EH (cell line): ENCODE measurements around the gene IDH3A.
"Not testable (repeated sequence)": the region's sequence is repeated elsewhere in the genome, so short reads cannot be mapped to it uniquely, and the experiment has no call there.

Source experiments
- DNase-seq: peaks from one replicate; pipeline ENCODE4 v3.0.0-alpha.2; 2015; ENCODE audit warnings: low read depth

The IDH3A gene

DNA sequence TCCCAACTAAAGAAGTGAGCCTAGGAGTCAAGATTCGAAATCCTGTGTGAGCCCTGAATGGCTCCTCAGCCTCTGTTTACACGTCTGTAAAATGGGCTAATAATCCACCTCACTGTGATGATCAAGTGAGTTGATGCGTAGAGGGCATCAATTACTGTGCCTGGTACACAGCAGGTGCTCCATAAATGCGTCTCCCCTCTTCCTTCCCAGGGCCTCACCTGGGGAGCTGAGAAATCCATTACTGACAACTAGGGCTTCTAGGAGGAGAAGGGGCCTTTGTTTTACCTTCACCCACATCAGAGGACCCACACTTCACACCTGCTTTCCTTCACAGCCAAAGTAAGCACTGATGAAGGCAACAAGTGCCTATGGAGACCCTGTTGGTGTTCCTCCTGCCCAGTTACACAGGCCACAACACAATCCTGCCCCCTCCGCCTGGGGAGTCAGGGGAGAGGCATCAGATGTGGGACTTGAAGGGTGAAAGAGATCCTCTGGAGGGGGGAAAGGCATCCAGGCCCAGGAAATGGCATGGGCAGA is 19.3 kb upstream of the IDH3A start:
- no peak for DNase-seq

DNA sequence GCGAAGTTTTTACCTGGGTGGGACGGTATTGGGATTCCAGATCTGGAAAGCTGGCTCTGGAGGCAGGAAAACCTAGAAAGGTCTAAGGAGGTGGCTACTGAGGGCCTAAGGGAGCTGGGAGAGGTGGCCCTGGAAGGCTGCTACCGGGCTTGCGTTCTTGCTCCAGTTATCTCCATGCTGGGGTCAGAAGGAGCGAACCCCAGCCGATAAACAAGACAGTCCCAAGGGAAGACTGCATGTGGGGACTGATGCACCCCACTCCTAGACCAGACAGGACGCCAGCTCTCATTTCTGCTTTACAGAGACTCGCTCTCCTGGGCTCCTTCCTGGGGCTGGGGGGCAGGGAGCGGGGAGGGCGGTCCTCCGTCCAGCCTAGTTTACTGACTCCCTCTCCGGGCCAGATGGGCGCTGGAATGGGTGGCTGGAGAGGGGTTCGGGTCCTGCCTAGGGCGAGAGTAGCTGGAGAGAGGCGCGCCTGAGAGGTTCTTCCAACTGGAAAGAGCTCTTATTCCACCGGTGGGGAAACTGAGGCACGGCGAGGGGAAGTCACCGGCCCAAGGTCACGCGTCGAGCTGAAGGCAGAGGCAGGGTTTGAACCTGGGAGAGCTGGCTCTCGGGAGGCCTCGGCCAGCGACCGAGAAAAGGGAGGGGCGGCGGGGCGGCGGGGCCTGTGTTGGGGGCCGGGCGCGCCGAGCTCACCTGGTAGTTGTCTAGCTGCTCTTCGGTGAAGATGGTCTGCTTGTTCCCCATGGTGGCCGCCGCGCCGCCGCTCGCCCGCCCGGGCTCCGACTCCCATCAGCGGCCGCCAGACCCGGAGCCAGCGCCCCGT is 18.5 kb upstream of the IDH3A start:
- DNase-seq = no peak

DNA sequence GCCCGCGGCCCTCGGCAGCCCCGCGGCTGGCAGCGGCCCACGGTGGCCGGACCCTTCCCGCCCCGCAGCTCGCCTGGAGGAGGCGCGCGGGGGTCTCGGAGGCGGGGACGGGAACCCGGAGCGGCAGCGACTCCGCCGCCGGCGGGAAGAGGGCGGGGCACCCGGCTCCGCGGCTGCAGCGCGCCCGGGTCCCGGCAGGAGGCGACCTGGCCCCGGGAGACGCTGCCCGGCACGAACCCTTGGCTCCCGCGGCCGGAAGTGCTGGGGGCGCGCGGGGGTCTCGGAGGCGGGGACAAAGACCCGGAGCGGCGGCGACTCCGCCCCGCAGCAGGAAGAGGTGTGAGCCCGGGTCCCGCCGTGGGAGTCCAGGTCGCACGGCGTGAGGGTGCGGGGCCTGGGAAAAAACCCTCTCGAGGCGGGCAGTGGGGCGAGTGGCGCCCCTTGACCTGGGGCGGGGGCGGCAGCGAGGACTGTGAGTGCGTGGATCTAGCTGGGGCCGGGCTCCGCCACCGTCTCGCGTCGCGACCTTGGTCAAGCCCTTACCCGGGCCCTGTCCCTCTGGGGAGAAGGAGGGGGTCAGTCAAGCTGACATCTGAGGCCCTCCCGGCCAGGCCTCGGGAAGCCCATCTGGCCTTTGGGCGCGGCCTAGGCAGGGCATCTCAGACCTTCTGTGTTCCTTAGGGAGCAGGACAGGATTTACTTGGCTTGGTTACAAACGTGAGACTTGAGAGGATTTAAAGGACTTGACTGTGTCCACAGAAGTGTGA is 17.7 kb upstream of the IDH3A start, which contains the start of gene CIB2:
TSS of gene CIB2 (minus strand) at position 151 of the 767 bp plus-strand sequence. CDS start 230 bp downstream, outside the sequence.
- peak; percentile 72 for DNase-seq

DNA sequence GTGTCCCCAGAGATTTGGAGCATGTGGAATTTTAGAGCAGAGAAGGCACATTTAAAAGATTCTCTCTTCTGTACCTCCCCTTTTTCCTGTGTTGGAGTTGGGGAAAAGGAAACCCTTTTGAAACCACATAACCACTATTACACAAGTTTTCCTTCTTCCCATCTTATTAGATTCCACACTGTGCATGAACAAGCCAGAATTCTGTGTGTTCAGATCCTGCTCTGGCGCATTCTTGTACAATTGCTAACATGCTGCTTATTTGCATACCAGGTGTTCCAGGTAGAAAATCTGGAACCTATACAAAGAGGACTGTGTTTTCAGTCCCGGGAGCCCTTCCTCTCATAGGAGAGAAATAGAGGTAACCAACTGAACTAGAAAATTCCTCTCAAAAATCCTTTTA is 15.4 kb upstream of the IDH3A start:
- no peak for DNase-seq

DNA sequence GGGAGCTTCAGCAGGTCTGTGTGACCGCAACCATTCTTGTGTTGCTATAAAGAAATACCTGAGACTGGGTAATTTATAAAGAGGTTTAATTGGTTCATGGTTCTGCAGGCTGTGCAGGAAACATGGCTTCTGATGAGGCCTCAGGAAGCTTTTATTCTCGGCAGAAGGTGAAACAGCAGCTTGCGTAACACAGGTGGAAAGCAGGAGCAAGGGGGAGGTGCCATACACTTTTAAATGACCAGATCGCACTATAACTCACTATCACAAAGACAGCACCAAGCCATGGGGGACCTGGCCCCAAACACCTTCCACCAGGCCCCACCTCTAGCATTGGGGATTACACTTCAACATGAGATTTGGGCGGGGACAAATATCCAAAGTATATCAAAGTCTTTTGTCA is 9.6 kb upstream of the IDH3A start:
- no peak for DNase-seq

DNA sequence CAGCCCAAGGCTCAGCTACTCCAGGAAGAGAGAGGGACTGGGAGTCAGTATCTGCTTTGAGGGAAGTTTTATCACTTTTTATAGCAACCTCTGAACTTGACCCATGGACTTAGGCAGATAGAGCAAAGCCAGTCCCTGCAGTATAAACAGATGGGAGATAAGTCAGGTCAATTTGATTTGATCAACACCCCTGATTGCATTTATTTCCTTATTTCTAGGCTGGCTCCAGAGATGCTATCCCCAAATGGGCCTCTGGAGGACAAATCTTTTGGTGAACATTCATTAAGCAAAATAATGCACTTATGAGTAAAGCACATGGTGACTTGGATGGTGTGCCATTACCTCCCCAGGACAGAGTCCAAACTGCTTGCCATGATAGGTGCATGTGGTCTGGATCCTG is 8.9 kb upstream of the IDH3A start:
- no peak for DNase-seq

DNA sequence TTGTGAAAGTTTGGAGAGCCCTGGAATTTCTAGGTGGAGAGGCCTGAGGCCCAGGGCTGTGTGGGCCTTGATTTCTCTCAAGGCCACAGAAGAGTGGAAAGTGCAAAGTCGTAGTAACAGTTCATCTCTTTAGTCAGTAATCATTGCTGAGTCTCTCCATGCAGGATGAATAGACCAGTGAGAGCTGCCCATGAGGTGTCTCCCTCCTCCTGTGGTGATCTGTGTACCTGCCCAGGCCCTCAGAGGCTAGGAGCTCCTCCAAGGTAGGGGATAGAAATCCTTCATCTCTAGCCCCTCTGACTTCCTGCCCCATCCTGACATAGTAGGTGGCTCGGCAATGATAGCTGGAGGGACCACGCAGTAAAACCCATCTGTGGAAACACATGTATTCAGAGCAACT is 6.8 kb upstream of the IDH3A start:
- DNase-seq = no peak

DNA sequence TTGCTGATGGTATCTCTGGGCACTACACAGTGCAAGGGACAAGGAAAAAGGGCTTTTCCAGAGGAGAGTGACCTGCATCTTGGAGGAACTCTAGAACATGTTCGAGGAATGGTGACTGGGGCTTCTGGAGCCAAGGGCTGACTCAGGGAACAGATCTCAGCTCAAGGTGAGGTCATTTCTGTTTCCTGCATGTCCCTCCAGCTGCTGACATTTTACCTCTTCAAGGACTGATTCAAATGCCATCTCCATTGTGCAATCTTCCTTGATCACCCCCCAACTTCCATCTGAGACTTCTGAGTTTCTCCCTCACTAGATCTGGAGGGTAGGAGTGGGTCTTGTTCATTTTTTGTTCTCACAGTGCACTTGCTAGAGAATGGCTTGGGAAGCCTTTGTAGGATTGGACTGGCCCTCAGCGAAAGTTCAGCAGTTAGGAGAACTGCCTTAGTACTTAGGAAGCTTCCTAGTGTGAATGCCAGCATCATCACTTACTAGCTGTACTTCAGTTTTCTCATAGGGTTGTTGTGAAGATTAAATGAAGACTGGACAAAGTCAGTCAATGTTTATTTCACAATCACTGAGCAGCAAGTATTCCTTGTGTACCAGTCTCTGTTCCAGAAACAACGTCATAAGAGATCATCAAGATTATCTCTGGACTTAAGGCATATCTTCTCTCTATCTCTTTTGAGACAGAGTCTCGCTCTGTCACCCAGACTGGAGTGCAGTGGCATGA is 2.6 kb upstream of the IDH3A start:
- no peak for DNase-seq

DNA sequence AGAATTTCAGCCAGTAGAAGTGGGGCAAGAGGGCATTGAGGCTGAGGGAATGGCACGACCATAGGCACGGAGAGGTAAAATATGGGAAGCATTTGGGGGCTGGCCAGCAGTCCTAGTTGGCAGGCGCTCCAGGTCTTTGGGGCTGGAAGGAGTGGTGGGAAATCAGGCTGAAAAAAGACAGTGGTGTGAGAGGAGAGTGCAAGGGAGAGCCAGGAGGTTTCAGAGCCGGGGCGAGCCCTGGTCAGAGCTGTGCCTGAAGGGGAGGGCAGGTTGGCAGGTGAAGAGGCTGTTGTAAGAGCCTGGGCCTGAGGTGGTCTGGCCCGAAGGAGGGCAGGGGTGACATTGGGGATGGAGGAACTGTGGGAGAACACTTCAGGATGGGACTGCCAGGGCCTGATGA is 1.6 kb upstream of the IDH3A start:
- no peak for DNase-seq

DNA sequence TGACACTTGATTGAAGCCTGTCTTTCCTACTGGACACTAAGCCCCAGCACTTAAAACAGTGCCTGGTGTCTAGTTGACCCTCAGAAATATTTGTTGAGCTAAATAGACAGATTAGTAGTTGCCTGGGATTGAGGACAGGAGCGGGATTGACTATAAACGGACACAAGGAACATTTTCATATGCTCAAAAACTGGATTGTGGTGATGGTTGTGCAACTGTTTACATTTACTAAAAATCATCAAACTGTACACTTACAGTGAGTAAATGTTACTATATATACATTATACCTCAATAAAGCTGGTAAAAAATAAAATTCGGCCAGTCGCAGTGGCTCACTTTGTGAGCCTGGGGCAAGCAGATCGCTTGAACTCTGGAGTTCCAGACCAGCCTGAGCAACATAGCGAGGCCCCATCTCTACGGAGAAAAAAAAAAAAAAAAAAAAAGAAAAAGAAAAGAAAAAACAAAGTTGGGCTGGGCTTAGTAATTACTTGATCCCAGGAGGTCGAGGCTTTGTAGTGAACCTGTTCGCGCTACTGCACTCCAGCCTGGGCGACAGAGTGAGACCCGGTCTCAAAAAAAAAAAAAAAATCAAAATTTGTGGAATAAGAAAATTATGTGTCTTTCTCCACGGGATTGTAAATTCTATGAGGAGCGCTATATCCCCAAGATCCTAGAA is 632 bp upstream of the IDH3A start:
- DNase-seq = peak; percentile 16

DNA sequence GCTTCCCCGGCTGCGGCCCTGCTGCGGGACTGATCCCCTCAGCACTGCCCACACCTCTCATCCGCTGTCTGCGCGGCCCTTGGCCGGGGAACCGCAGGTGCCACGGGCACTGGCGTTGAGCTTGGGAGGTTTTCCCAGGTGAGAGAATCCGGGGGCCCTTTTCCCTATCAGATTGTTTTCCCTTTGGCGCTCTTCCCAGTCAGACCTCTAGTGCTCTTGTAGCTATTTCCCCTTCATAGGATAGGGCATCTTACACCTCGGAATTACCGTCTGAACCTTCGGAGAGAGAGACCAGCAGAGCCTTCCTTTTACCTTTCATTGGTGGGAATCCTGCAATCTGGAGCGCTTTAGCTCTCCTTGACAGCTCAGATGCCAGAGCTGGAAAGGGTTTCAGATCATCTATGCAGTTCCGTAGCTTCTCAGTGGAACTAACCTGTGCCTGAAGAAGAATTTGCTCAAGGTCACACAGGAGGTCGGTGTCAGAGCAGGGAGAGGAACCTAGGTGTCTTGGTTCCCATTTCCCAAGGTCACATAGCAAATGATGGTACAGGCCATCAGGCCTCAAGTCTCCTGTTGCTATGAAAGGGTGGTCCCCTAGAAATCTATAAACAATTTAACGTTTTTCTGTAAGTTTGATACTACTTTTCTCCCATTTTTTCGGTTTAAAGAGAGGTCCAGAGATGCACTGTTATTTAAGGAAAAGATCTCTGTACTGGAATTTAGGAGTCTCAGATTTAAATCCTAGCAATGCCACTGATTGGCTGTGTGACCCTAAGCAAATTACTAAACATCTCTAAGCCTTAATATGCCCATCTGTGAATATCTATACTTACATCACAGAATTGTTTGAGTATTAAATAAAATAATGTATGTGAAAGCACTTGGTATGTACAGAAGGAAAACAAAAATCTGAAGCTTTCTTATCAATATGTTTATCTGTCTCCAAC is 916 bp downstream of the IDH3A start:
- DNase-seq = no peak

DNA sequence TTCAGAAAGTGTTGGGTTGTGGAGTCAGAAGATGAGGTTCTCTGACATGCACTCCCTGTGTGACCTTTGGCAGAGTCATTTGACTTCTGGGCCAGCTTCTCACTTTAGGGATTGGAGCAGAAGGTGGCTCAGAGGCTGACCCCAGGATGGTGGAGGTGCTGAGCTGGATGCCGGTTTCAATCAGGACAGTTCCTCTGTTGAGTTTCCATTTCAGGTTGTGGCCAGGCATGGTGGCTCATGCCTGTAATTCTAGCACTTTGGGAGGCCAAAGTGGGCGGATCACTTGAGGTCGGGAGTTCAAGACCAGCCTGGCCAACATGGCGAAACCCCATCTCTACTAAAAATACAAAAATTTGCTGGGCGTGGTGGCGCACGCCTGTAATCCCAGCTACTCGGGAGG is 1.9 kb downstream of the IDH3A start:
- not testable (repeated sequence) for DNase-seq

DNA sequence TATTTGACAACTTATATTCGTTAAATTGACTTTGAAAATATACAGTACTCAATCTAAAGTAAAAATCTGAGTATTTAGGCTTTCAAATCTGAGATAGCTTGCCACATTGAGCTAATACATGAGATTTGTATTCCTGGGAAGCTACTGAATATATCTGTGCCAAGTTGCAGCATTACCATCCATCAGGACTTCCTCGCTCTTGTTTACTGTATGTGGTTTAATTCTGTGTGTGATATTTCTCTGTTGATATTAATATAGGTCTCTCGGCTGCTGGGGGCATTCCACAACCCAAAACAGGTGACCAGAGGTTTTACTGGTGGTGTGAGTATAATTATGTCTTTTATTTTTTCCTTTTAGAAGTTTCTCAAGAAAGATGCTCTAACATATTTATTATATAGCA is 5.8 kb downstream of the IDH3A start:
- no peak for DNase-seq

DNA sequence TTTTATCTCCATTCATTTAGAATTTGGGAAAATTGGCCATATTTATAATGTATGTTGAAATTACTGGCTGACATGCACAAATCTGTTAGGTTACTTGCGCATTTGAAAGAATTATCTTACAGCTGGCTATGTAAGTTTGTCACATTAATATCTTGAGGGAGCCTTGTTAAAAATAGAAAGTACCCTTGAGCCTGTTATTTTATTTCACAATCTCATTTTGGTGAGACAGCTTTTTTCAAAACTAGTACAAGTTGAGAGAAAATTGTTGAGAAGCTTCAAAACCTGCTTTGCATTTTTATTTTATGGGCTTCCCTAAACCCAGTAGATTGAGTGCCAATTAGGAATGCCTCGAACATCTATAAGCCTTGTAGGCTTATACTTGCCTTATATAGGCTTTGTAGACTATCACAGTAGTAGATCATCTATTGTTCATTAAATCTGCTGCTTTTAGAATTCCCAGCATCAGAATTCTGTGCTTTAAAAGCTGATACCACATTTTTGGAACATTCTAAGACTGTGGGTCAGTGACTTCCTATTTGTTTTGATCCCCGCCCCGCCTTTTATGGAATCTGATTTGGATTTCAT is 6.3 kb downstream of the IDH3A start:
- peak; percentile 47 for DNase-seq

DNA sequence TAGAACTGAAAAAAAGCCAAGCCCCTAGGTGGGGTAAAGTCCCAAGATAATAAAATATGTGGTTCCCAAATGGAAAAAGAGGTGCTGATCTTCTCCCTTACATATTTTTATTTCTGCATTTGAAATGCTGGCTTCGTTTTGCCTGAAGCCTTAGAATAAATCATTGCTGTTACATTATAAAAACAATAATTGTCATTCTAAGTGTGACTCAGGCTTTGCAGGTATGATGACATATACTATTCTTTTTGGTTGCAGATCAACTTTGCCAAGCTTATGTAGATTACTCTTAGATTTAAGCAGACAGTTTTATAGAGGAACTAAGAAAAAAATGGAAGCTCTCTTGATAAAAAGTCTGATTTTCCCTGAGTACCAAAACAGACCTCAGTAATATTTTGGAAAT is 7.5 kb downstream of the IDH3A start:
- DNase-seq = peak; percentile 6

DNA sequence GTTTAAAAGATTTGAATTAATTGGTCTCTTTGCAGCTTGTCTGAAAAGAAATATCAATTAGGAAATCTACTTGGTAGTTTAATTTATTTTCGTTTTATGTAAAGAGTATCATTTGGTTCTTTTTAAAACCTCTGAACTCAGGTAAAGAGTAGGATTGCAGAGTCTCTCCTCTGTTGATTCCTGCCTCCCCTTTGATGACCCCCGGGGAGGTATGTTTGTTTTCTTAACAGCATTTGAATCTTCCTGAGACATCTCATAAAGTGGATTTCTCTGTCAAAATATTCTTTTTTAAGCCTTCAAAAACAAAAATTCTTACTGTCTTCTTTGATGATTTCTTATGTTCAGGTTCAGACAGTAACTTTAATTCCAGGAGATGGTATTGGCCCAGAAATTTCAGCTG is 8.0 kb downstream of the IDH3A start:
- no peak for DNase-seq

DNA sequence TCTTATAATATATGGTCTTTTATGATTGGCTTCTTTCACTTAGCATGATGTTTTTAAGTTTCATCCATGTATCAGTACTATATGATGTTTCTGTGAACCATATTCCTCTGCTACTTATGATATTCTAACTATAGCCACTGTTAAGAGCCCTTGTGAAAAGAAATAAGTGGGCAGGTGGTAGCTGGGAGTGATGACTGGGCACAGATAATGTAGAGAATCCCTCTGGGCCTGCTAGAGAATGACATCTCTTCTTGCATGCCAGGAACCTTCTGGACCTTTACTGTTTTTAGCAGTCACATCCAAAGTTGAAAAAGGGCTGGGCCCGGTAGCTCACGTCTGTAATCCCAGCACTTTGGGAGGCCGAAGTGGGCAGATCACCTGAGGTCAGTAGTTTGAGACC is 10.2 kb downstream of the IDH3A start:
- DNase-seq = no peak

DNA sequence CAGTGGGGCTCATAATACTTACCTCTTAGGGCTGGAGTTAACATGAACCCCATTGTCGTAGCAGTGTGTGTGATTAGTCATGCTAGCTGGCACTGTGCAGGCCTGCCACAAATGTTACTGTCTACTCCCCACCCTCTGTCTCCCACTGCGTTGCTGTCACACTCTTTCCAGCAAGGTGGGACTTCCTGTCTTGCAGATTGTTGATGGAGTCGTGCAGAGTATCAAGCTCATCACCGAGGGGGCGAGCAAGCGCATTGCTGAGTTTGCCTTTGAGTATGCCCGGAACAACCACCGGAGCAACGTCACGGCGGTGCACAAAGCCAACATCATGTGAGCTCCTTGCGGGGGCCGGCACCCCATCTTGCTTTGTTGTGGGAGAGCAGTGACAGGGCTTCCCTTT is 12.9 kb downstream of the IDH3A start:
- DNase-seq = no peak

DNA sequence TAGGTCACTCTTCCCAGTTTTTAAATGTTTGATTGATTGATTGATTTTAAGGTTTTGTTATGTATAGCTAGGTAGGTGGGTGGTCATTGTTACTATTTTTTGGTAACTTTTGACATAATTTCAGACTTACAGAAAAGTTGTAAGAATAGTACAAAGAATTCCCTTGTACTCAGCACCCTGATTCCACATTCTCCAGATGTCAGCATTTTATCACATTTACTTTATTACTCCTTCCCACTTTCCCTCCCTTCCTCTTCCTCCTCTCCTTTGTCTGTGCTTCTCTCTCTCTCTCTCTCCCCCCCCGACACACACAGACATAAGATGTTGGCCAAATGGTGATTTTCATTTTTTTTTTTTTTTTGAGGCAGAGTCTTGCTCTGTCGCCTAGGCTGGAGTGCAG is 14.8 kb downstream of the IDH3A start:
- DNase-seq = no peak

DNA sequence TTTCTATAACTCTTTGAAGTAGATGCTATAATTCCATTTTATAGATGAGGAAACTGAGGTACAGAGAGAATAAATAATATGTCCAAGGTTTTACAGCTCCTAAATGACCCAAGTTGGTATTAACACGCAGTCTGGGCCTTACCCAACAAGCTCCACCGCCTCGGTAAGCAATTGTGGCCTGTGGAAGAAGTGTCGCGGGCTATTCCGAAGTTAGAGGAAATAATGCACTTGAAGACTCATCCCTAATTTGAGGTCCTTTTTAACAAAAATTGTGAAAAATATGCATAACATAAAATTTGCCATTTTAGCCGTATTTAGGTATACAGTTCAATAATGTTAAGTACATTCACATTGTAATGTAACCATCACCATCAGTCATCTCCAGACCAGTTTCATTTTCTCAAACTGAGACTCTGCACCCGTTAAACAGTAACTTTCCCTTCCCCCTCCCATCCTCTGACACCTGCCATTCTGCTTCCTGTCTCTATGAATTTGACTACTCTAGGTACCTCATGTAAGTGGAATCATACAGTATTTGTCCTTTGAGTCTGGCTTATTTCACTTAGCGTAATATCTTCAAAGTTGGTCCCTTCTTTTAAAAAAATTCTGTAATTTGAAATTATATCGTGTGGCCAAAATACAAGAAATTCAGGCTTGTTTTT is 18.2 kb downstream of the IDH3A start:
- no peak for DNase-seq
